Activated T-helper 1 cell treated with Interleukin-2 at 50 U/mL for 16 hours (primary cell): Measurements from ENCODE around the gene PLA2G4D.

ENCODE experiments used
- DNase-seq: peaks from one replicate; pipeline ENCODE4 v3.0.0-alpha.2; 2020; ENCODE audit warnings: low read depth

The PLA2G4D gene

GRCh38 chr15:42089942-42090341, 4.4 kb downstream of the PLA2G4D start:
- no peak for DNase-seq

- no peak for DNase-seq
Measured at GRCh38 chr15:42088801-42089640, 5.3 kb downstream of the PLA2G4D start.

- no peak for DNase-seq
Measured at GRCh38 chr15:42087926-42088800, 6.2 kb downstream of the PLA2G4D start.

- DNase-seq = no peak
Measured at GRCh38 chr15:42087460-42087859, 6.9 kb downstream of the PLA2G4D start.

- no peak for DNase-seq
Measured at GRCh38 chr15:42085721-42086120, 8.6 kb downstream of the PLA2G4D start.

- DNase-seq = no peak
Measured at GRCh38 chr15:42085236-42085605, 9.1 kb downstream of the PLA2G4D start.

GRCh38 chr15:42084465-42085235, 9.7 kb downstream of the PLA2G4D start:
- DNase-seq = no peak

GRCh38 chr15:42083916-42084315, 10.4 kb downstream of the PLA2G4D start:
- DNase-seq = no peak

- no peak for DNase-seq
Measured at GRCh38 chr15:42083605-42083908, 10.8 kb downstream of the PLA2G4D start.

GRCh38 chr15:42082823-42083604, 11.3 kb downstream of the PLA2G4D start:
- no peak for DNase-seq

GRCh38 chr15:42082141-42082540, 12.2 kb downstream of the PLA2G4D start:
- no peak for DNase-seq

- DNase-seq = no peak
Measured at GRCh38 chr15:42080919-42081830, 13.2 kb downstream of the PLA2G4D start.

- no peak for DNase-seq
Measured at GRCh38 chr15:42080186-42080918, 14.0 kb downstream of the PLA2G4D start.

- no peak for DNase-seq
Measured at GRCh38 chr15:42079401-42079908, 14.9 kb downstream of the PLA2G4D start.

- no peak for DNase-seq
Measured at GRCh38 chr15:42078903-42079302, 15.5 kb downstream of the PLA2G4D start.

GRCh38 chr15:42077689-42078088, 16.7 kb downstream of the PLA2G4D start:
- no peak for DNase-seq

- no peak for DNase-seq
Measured at GRCh38 chr15:42073418-42073817, 20.9 kb downstream of the PLA2G4D start.

GRCh38 chr15:42072141-42072685, 22.1 kb downstream of the PLA2G4D start:
- no peak for DNase-seq

- DNase-seq = no peak
Measured at GRCh38 chr15:42071717-42072116, 22.6 kb downstream of the PLA2G4D start.
